Testis (tissue), 2 donors: ENCODE data around the gene PBX1.

Experiments
- POLR2A ChIP-seq: fragments of 450-650 bp; IDR thresholded peaks from one replicate; pipeline ENCODE4 v1.6.1; 2017; ENCODE audit warnings: antibody characterized with exemption, mild to moderate bottlenecking, moderate library complexity
- TF ChIP-seq, protein P1 (sequence below), 3 experiments: fragments of 450-650 bp in 2 of 3; fragments of 200-600 bp in 1 of 3; sonication (generic) in 1 of 3; IDR thresholded peaks; one replicate each; pipeline ENCODE4 v1.5.1; 2016 to 2019; ENCODE audit warnings: antibody characterized with exemption in 3 of 3, mild to moderate bottlenecking in 2 of 3, moderate library complexity in 1 of 3

DNA sequence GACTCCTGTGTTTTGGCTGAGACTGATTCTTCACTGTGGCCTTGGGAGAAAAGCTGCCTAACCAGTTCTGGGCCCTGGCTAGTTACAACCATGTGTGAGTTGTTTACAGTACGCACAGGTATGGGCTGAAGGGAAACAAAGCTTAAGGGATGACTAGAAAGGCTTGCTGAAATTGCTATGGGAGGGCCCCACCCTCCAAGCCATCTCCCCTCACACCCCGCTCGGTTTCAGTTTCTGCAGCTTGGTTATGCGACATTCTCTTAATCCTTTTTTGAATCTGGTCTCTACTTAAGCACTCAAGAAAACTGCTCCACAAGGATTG, 43.1 kb downstream of the PBX1 start:
- TF ChIP-seq, protein P1, sequence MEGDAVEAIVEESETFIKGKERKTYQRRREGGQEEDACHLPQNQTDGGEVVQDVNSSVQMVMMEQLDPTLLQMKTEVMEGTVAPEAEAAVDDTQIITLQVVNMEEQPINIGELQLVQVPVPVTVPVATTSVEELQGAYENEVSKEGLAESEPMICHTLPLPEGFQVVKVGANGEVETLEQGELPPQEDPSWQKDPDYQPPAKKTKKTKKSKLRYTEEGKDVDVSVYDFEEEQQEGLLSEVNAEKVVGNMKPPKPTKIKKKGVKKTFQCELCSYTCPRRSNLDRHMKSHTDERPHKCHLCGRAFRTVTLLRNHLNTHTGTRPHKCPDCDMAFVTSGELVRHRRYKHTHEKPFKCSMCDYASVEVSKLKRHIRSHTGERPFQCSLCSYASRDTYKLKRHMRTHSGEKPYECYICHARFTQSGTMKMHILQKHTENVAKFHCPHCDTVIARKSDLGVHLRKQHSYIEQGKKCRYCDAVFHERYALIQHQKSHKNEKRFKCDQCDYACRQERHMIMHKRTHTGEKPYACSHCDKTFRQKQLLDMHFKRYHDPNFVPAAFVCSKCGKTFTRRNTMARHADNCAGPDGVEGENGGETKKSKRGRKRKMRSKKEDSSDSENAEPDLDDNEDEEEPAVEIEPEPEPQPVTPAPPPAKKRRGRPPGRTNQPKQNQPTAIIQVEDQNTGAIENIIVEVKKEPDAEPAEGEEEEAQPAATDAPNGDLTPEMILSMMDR (IDR thresholded peaks at IDR 0.05), result no peak
- no peak for TF ChIP-seq POLR2A
